Astrocyte (in vitro differentiated cells and primary cell): Measurements from ENCODE around the gene UBE3C.

Source experiments
- CTCF ChIP-seq: IDR thresholded peaks from 2 replicates; pipeline ENCODE4 v1.5.1; 2011; ENCODE audit warnings: low read depth, mild to moderate bottlenecking, inconsistent platforms, low read length, moderate library complexity; ENCODE audit not compliant: insufficient read depth
- EZH2 ChIP-seq: IDR thresholded peaks from 2 replicates; pipeline ENCODE4 v1.6.1; 2012; ENCODE audit warnings: mild to moderate bottlenecking, low read length, inconsistent platforms; ENCODE audit not compliant: insufficient read depth

- TF ChIP-seq EZH2 (no peak), CTCF (no peak)
Observed at GRCh38 chr7:157116762-157117161, 22.0 kb upstream of the UBE3C start.
